H1 (cell line): ENCODE data around the gene COTL1. TPM values are rescaled to one million over a fixed set of nuclear protein-coding genes. Genes with fewer than 3 reads are reported as not detected.

Experiments used
- GABPA ChIP-seq: IDR thresholded peaks from 2 replicates; pipeline ENCODE4 v1.6.1; 2011; ENCODE audit warnings: mild to moderate bottlenecking, low read length, moderate library complexity, borderline replicate concordance; ENCODE audit not compliant: insufficient read depth
- POLR2AphosphoS5 ChIP-seq: IDR thresholded peaks from 2 replicates; pipeline ENCODE4 v1.6.1; 2011; ENCODE audit warnings: low read depth, low read length
- POU5F1 ChIP-seq: IDR thresholded peaks from 2 replicates; pipeline ENCODE4 v1.6.1; 2011; ENCODE audit warnings: low read depth, mild to moderate bottlenecking, low read length, moderate library complexity
- RXRA ChIP-seq: IDR thresholded peaks from 2 replicates; pipeline ENCODE4 v1.6.1; 2011; ENCODE audit warnings: low read depth, mild to moderate bottlenecking, low read length, moderate library complexity; ENCODE audit not compliant: insufficient read depth
- SRF ChIP-seq: IDR thresholded peaks from 2 replicates; pipeline ENCODE4 v1.6.1; 2011; ENCODE audit warnings: mild to moderate bottlenecking, low read depth, low read length, moderate library complexity
- polyA plus RNA-seq, 7 experiments: library from polyadenylated mRNA; depleted of rRNA in 3 of 7; stranded (reverse) in 5 of 7; unstranded in 2 of 7; fragments of >200 nt in 5 of 7; fragments of 200-250 nt in 2 of 7; gene quantifications; 1 replicate in 5 of 7; 2 replicates in 1 of 7; 4 replicates in 1 of 7; pipeline versions ENCODE4 v1.2.1 to v1.2.3, GENCODE V29; 2011 to 2013; ENCODE audit warnings: missing spikeins in 2 of 7, mixed read lengths in 2 of 7
- total RNA-seq: library from RNA; stranded (reverse); fragmentation: NEBNext Ultra II Directional; extraction: Animal tissue kit (Norgen Biotek cat#: 25700); gene quantifications from 2 replicates; pipeline ENCODE4 v1.2.1, GENCODE V29; 2021

The COTL1 gene
- total and polyA plus RNA-seq, 2 of the 8 experiments (the other 6 are each of a cell fraction or from before 2014, with no cell fraction given): 59.2 to 183 TPM

DNA sequence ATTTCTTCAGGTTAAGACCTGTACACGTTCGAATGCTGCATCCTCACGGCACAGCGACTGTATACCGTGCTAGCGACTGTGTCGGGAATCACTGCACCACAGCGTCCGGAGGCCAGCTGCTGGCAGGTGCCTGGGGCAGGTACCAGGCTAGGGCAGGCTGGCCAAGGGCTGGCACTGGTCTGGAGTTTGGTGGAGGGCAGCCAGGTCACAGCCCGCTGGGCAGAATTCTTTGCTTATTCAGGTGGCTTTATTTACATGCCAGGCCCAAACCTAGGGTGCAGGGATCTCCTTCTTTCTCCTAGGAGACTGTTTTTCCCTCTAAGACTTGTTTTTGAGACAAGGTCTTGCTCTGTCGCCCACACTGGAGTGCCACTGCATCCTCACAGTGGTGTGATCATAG lies 37.9 kb downstream of the COTL1 start (continued):
- TF ChIP-seq SRF (no peak), POU5F1 (no peak), GABPA (no peak), POLR2AphosphoS5 (no peak), RXRA (no peak)
- TF ChIP-seq, all 59 proteins: peak for 0
